ENCODE data around the gene SPATS2L.

- TF ChIP-seq CTCF (IDR thresholded peaks at IDR 0.05; ENCODE audit: low read length) = no peak
- no peak for TF ChIP-seq EZH2phosphoT487 (IDR thresholded peaks at IDR 0.05; ENCODE audit: low read length)
- no peak for TF ChIP-seq EZH2 (optimal IDR thresholded peaks at IDR 0.05; ENCODE audit: low read depth, low read length)
Observed at GRCh38 chr2:200347301-200347700, 40.8 kb downstream of the SPATS2L start.

Data from MM.1S (cell line).